Nephron progenitor cell (in vitro differentiated cells): ENCODE results near the gene CAMK2G.

Experiments
- DNase-seq: peaks from one replicate; pipeline ENCODE4 v3.0.0; 2021
- H3K27ac Mint-ChIP-seq: 2 replicates; pipeline ENCODE4 v1.8.0; 2021; ENCODE audit warnings: mild to moderate bottlenecking, moderate library complexity, mixed read lengths
- H3K27me3 Mint-ChIP-seq: 2 replicates; pipeline ENCODE4 v1.8.0; 2021; ENCODE audit warnings: mild to moderate bottlenecking, low read depth, mixed read lengths; ENCODE audit not compliant: poor library complexity
- H3K36me3 Mint-ChIP-seq: 2 replicates; pipeline ENCODE4 v1.8.0; 2021; ENCODE audit warnings: low read depth, mixed read lengths
- H3K4me1 Mint-ChIP-seq: 2 replicates; pipeline ENCODE4 v1.8.0; 2021; ENCODE audit warnings: mixed read lengths
- H3K4me3 Mint-ChIP-seq: 2 replicates; pipeline ENCODE4 v1.8.0; 2021; ENCODE audit warnings: mild to moderate bottlenecking, moderate library complexity, mixed read lengths
- H3K9me3 Mint-ChIP-seq: 2 replicates; pipeline ENCODE4 v1.8.0; 2021; ENCODE audit warnings: mild to moderate bottlenecking, moderate library complexity, mixed read lengths
- TF ChIP-seq, protein P1 (sequence below): fragments of 200-600 bp; sonication (generic); IDR thresholded peaks from 2 replicates; pipeline ENCODE4 v1.5.0; 2021; ENCODE audit warnings: antibody characterized with exemption

CAMK2G gene

DNA sequence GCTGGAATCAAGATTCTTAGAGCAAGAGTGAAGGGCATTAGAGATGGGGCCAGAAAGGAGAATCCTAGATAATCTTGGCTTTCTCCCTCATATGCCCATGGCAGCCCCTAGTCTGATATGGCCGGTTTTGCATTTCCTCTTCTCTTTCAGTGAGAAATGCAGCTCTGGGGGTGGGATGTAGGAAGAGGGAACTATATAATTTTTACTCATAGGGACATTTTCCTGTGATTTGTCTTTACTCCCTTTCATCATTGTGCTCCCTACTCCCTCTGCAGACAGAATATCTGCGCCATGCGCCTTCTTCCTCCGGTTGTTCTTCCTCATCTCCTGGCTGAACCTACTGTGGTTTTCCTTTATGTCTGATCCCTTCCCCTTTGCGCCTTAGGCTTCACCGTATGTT lies 109.3 kb downstream of the CAMK2G start:
- TF ChIP-seq, protein P1, sequence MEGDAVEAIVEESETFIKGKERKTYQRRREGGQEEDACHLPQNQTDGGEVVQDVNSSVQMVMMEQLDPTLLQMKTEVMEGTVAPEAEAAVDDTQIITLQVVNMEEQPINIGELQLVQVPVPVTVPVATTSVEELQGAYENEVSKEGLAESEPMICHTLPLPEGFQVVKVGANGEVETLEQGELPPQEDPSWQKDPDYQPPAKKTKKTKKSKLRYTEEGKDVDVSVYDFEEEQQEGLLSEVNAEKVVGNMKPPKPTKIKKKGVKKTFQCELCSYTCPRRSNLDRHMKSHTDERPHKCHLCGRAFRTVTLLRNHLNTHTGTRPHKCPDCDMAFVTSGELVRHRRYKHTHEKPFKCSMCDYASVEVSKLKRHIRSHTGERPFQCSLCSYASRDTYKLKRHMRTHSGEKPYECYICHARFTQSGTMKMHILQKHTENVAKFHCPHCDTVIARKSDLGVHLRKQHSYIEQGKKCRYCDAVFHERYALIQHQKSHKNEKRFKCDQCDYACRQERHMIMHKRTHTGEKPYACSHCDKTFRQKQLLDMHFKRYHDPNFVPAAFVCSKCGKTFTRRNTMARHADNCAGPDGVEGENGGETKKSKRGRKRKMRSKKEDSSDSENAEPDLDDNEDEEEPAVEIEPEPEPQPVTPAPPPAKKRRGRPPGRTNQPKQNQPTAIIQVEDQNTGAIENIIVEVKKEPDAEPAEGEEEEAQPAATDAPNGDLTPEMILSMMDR, result no peak
- no peak for DNase-seq
- no peak overlapping the region for H3K4me3 Mint-ChIP-seq
- no peaks in the 10 kb centered on the region for H3K27me3 Mint-ChIP-seq
- H3K36me3 Mint-ChIP-seq, result peaks cover 80% of the 10 kb centered on the region
- H3K27ac Mint-ChIP-seq, result no peak overlapping the region
- no peaks in the 10 kb centered on the region for H3K9me3 Mint-ChIP-seq
- H3K4me1 Mint-ChIP-seq, result no peaks in the 10 kb centered on the region

DNA sequence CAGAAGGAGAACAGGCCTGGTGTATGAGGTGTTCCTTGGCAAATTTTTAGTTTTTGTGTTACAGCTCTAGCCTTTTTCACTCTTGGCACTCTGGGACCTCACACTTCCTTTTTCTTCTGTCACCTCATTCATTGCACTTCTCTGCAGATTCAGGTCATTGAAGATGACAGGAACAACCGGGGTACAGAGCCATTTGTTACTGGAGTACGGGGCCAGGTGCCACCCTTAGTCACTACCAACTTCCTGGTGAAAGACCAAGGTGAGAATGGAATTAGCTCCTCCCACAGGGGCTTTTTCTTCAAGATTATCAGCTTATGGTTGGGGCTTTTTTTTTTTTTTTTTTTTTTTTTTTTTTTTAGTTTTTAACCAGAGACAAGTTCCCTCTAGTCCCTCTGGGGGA lies 111.0 kb downstream of the CAMK2G start:
- Mint-ChIP-seq H3K9me3 (no peaks in the 10 kb centered on the region), H3K27ac (no peak overlapping the region), H3K27me3 (no peaks in the 10 kb centered on the region), H3K4me3 (no peak overlapping the region), H3K36me3 (peaks cover 70% of the 10 kb centered on the region), H3K4me1 (peaks cover 14% of the 10 kb centered on the region)
- no peak for DNase-seq
- TF ChIP-seq, protein P1, result no peak

DNA sequence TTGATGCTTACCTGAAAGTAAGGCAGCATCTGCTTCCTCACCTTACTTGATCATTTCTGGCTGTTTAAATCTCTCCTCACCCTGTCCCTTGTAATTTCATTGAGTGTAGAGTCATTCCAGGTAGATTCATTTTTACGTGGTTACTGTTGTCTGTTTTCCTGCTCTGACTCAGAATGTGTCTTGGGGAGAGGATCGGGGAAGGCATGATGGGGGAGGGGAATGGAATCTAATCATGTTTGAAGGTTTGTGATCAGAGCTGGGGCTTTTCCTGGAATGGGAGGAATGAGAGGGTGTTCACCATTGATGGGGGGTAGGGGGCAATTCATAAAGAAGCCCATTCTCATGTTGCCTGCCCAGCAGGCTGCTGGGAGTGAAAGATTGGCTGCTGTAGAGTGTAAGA lies 111.4 kb downstream of the CAMK2G start:
- Mint-ChIP-seq H3K4me1 (peaks cover 14% of the 10 kb centered on the region), H3K27ac (peak overlapping the region; percentile 0), H3K9me3 (no peaks in the 10 kb centered on the region), H3K27me3 (no peaks in the 10 kb centered on the region), H3K36me3 (peaks cover 69% of the 10 kb centered on the region), H3K4me3 (no peak overlapping the region)
- DNase-seq, result no peak
- TF ChIP-seq, protein P1, result no peak
